WTC11 (cell line): ENCODE data around the gene RCAN1. TPM values are rescaled to one million over a fixed set of nuclear protein-coding genes. Genes with fewer than 3 reads are reported as not detected.

ENCODE experiments used
- ATAC-seq: fragments of 200-7000 bp; cut with Tn5 transposase; 2 replicates; pipeline ENCODE4 v1.10.0; 2021; ENCODE audit warnings: mild to moderate bottlenecking, moderate library complexity
- CTCF ChIA-PET: fragments of 300-600 bp; sonication (Branson Sonifier 250); formaldehyde crosslinking; loops from one replicate; lab custom pipeline; 2021; ENCODE audit warnings: antibody characterized with exemption; lab: Charles Lee
- POLR2A ChIA-PET: fragments of 350-600 bp; sonication (Branson Sonifier 250); formaldehyde crosslinking; loops from one replicate; lab custom pipeline; 2021; ENCODE audit warnings: antibody characterized with exemption; lab: Charles Lee
- DNase-seq: peaks from one replicate; pipeline ENCODE4 v3.0.0; 2021; ENCODE audit warnings: low spot score
- H3K27ac Mint-ChIP-seq: 2 replicates; pipeline ENCODE4 v1.8.0; 2021; ENCODE audit warnings: mixed read lengths
- H3K27me3 Mint-ChIP-seq: 2 replicates; pipeline ENCODE4 v1.8.0; 2021; ENCODE audit warnings: low read depth, mild to moderate bottlenecking, moderate library complexity, mixed read lengths
- H3K36me3 Mint-ChIP-seq: 2 replicates; pipeline ENCODE4 v1.8.0; 2021; ENCODE audit warnings: mixed read lengths
- H3K4me1 Mint-ChIP-seq: 2 replicates; pipeline ENCODE4 v1.8.0; 2022; ENCODE audit warnings: mixed read lengths
- H3K4me3 Mint-ChIP-seq: 2 replicates; pipeline ENCODE4 v1.8.0; 2021; ENCODE audit warnings: mild to moderate bottlenecking, moderate library complexity, mixed read lengths
- H3K9me3 Mint-ChIP-seq: 2 replicates; pipeline ENCODE4 v1.8.0; 2021; ENCODE audit warnings: mixed read lengths
- FOXK1 ChIP-seq: sonication (generic); formaldehyde crosslinking; IDR thresholded peaks from 2 replicates; pipeline ENCODE4 v1.8.0; 2022; ENCODE audit warnings: mild to moderate bottlenecking, moderate library complexity, missing genetic modification reagents
- GTF2I ChIP-seq: fragments of 250-450 bp; sonication (Bioruptor Pico); conservative IDR thresholded peaks from 2 replicates; pipeline ENCODE4 v1.4.0; 2021; ENCODE audit warnings: mild to moderate bottlenecking
- HMGA2 ChIP-seq: fragments of 250-450 bp; sonication (Bioruptor Pico); IDR thresholded peaks from 2 replicates; pipeline ENCODE4 v1.4.0; 2021; ENCODE audit warnings: mild to moderate bottlenecking, moderate library complexity
- MYBL2 ChIP-seq: sonication (generic); formaldehyde crosslinking; IDR thresholded peaks from 2 replicates; pipeline ENCODE4 v1.8.1; 2023; ENCODE audit warnings: mild to moderate bottlenecking, moderate library complexity, missing genetic modification reagents
- NFATC4 ChIP-seq: fragments of 250-450 bp; sonication (Bioruptor Pico); IDR thresholded peaks from 2 replicates; pipeline ENCODE4 v1.9.0; 2021; ENCODE audit warnings: mild to moderate bottlenecking
- RELA ChIP-seq: sonication (generic); formaldehyde crosslinking; IDR thresholded peaks from 2 replicates; pipeline ENCODE4 v1.8.1; 2022; ENCODE audit warnings: missing genetic modification reagents, mild to moderate bottlenecking, borderline replicate concordance
- RORB ChIP-seq: fragments of 250-450 bp; sonication (Bioruptor Pico); IDR thresholded peaks from 2 replicates; pipeline ENCODE4 v1.9.0; 2021; ENCODE audit warnings: mild to moderate bottlenecking
- SMAD3 ChIP-seq: sonication (generic); formaldehyde crosslinking; IDR thresholded peaks from 2 replicates; pipeline ENCODE4 v1.8.0; 2022; ENCODE audit warnings: missing genetic modification reagents, mild to moderate bottlenecking, borderline replicate concordance
- TEAD1 ChIP-seq: sonication (generic); formaldehyde crosslinking; IDR thresholded peaks from 2 replicates; pipeline ENCODE4 v1.8.0; 2022; ENCODE audit warnings: mild to moderate bottlenecking, missing genetic modification reagents
- ZNF232 ChIP-seq: sonication (generic); formaldehyde crosslinking; IDR thresholded peaks from 2 replicates; pipeline ENCODE4 v1.8.0; 2022; ENCODE audit warnings: mild to moderate bottlenecking, missing genetic modification reagents
- ZNF416 ChIP-seq: fragments of 250-450 bp; sonication (Bioruptor Pico); IDR thresholded peaks from 2 replicates; pipeline ENCODE4 v1.9.0; 2021; ENCODE audit warnings: mild to moderate bottlenecking, inconsistent platforms
- total RNA-seq: library from RNA; stranded (reverse); gene quantifications from 3 replicates; pipeline ENCODE4 v1.2.3, GENCODE V29; 2021
- TF ChIP-seq, protein P1 (sequence below): sonication (generic); formaldehyde crosslinking; IDR thresholded peaks from 2 replicates; pipeline ENCODE4 v1.8.0; 2022; ENCODE audit warnings: mild to moderate bottlenecking, missing genetic modification reagents
- TF ChIP-seq, protein P2 (sequence below): fragments of 250-450 bp; sonication (Bioruptor Pico); IDR thresholded peaks from 2 replicates; pipeline ENCODE4 v1.9.0; 2021; ENCODE audit warnings: mild to moderate bottlenecking, borderline replicate concordance
- TF ChIP-seq, protein P3 (sequence below): sonication (generic); formaldehyde crosslinking; IDR thresholded peaks from 2 replicates; pipeline ENCODE4 v1.8.1; 2023; ENCODE audit warnings: mild to moderate bottlenecking, moderate library complexity, missing genetic modification reagents
- TF ChIP-seq, protein P4 (sequence below): sonication (generic); formaldehyde crosslinking; conservative IDR thresholded peaks from 2 replicates; pipeline ENCODE4 v1.8.1; 2023; ENCODE audit warnings: mild to moderate bottlenecking, low read depth, missing genetic modification reagents, moderate library complexity
- TF ChIP-seq, protein P5 (sequence below): fragments of 250-450 bp; sonication (Bioruptor Pico); IDR thresholded peaks from 2 replicates; pipeline ENCODE4 v1.9.0; 2021; ENCODE audit warnings: mild to moderate bottlenecking
- TF ChIP-seq, protein P6 (sequence below): sonication (generic); formaldehyde crosslinking; IDR thresholded peaks from 2 replicates; pipeline ENCODE4 v1.8.1; 2022; ENCODE audit warnings: mild to moderate bottlenecking, missing genetic modification reagents, moderate library complexity, borderline replicate concordance
- TF ChIP-seq, protein P7 (sequence below): sonication (generic); formaldehyde crosslinking; IDR thresholded peaks from 2 replicates; pipeline ENCODE4 v1.8.1; 2022; ENCODE audit warnings: mild to moderate bottlenecking, moderate library complexity, missing genetic modification reagents

Gene RCAN1
- total RNA-seq, 1 experiment from 2014 or later, result 5.9 TPM

DNA sequence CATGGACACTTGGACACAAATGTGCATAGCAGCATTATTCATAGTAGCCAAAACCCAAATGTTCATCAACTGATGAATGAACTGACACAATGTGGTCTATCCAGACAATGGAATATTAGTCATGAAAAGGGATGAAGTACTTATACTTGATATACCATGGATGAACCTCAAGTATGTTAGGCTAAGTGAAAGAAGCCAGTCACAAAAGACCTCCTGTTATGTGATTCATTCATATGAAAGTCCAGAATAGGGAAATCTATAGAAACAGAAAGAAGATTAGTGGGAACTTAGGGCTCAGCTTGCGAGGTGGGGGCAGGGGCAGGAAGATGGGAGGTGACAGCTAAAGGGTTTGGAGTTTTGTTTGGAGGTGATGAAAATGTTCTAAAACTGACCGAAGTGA is 110.3 kb downstream of the RCAN1 start (continued):
- TF ChIP-seq, protein P1, sequence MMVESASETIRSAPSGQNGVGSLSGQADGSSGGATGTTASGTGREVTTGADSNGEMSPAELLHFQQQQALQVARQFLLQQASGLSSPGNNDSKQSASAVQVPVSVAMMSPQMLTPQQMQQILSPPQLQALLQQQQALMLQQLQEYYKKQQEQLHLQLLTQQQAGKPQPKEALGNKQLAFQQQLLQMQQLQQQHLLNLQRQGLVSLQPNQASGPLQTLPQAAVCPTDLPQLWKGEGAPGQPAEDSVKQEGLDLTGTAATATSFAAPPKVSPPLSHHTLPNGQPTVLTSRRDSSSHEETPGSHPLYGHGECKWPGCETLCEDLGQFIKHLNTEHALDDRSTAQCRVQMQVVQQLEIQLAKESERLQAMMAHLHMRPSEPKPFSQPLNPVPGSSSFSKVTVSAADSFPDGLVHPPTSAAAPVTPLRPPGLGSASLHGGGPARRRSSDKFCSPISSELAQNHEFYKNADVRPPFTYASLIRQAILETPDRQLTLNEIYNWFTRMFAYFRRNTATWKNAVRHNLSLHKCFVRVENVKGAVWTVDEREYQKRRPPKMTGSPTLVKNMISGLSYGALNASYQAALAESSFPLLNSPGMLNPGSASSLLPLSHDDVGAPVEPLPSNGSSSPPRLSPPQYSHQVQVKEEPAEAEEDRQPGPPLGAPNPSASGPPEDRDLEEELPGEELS, result no peak

DNA sequence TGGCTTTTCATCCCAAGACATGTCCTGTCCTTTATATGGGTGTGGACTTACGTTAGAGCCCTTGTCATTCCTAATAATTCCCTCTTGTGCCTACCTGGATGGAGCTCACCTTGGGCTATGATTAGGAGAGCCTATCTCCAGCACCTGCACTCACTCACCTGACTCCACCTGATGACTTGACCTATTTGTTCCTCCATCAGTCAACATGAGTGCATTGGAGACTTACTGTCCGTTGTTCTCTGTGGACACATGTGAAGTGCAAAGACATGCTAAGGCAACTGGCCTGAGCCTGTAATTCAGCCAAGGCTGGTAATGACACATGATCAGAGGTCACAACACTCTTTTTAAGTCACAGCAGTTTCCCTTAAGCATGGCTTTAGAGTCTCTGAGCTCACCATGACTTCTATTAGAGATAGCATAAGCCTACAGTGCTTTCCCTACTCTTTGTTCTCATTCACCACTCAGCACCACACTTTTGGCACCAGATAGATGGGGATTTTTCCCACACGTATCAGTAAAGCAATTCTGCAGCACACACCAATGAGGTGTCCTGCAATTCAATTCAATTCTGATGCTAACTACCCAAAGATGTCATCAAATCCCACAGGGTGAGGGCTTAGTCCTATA is 112.3 kb downstream of the RCAN1 start:
- POLR2A ChIA-PET, result no interaction called here
- Mint-ChIP-seq H3K9me3 (peaks cover 18% of the 10 kb centered on the region), H3K27ac (no peak overlapping the region), H3K36me3 (peaks cover 5% of the 10 kb centered on the region; the same call in 1 of the 2 replicates), H3K4me3 (no peak overlapping the region), H3K27me3 (peaks cover 6% of the 10 kb centered on the region), H3K4me1 (no peaks in the 10 kb centered on the region)
- TF ChIP-seq NFATC4 (CRISPR knock-in tag) (no peak), SMAD3 (CRISPR knock-in tag) (no peak), RELA (no peak), RORB (CRISPR knock-in tag) (no peak), FOXK1 (CRISPR knock-in tag) (no peak), TEAD1 (no peak), ZNF416 (no peak), MYBL2 (CRISPR knock-in tag) (no peak), ZNF232 (CRISPR knock-in tag) (no peak), HMGA2 (CRISPR knock-in tag) (no peak), GTF2I (CRISPR knock-in tag) (no peak)
- TF ChIP-seq, protein P2, sequence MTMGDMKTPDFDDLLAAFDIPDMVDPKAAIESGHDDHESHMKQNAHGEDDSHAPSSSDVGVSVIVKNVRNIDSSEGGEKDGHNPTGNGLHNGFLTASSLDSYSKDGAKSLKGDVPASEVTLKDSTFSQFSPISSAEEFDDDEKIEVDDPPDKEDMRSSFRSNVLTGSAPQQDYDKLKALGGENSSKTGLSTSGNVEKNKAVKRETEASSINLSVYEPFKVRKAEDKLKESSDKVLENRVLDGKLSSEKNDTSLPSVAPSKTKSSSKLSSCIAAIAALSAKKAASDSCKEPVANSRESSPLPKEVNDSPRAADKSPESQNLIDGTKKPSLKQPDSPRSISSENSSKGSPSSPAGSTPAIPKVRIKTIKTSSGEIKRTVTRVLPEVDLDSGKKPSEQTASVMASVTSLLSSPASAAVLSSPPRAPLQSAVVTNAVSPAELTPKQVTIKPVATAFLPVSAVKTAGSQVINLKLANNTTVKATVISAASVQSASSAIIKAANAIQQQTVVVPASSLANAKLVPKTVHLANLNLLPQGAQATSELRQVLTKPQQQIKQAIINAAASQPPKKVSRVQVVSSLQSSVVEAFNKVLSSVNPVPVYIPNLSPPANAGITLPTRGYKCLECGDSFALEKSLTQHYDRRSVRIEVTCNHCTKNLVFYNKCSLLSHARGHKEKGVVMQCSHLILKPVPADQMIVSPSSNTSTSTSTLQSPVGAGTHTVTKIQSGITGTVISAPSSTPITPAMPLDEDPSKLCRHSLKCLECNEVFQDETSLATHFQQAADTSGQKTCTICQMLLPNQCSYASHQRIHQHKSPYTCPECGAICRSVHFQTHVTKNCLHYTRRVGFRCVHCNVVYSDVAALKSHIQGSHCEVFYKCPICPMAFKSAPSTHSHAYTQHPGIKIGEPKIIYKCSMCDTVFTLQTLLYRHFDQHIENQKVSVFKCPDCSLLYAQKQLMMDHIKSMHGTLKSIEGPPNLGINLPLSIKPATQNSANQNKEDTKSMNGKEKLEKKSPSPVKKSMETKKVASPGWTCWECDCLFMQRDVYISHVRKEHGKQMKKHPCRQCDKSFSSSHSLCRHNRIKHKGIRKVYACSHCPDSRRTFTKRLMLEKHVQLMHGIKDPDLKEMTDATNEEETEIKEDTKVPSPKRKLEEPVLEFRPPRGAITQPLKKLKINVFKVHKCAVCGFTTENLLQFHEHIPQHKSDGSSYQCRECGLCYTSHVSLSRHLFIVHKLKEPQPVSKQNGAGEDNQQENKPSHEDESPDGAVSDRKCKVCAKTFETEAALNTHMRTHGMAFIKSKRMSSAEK (CRISPR knock-in tag), result no peak
- TF ChIP-seq, protein P3, sequence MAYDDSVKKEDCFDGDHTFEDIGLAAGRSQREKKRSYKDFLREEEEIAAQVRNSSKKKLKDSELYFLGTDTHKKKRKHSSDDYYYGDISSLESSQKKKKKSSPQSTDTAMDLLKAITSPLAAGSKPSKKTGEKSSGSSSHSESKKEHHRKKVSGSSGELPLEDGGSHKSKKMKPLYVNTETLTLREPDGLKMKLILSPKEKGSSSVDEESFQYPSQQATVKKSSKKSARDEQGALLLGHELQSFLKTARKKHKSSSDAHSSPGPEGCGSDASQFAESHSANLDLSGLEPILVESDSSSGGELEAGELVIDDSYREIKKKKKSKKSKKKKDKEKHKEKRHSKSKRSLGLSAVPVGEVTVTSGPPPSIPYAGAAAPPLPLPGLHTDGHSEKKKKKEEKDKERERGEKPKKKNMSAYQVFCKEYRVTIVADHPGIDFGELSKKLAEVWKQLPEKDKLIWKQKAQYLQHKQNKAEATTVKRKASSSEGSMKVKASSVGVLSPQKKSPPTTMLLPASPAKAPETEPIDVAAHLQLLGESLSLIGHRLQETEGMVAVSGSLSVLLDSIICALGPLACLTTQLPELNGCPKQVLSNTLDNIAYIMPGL (CRISPR knock-in tag), result no peak
- TF ChIP-seq, protein P4, sequence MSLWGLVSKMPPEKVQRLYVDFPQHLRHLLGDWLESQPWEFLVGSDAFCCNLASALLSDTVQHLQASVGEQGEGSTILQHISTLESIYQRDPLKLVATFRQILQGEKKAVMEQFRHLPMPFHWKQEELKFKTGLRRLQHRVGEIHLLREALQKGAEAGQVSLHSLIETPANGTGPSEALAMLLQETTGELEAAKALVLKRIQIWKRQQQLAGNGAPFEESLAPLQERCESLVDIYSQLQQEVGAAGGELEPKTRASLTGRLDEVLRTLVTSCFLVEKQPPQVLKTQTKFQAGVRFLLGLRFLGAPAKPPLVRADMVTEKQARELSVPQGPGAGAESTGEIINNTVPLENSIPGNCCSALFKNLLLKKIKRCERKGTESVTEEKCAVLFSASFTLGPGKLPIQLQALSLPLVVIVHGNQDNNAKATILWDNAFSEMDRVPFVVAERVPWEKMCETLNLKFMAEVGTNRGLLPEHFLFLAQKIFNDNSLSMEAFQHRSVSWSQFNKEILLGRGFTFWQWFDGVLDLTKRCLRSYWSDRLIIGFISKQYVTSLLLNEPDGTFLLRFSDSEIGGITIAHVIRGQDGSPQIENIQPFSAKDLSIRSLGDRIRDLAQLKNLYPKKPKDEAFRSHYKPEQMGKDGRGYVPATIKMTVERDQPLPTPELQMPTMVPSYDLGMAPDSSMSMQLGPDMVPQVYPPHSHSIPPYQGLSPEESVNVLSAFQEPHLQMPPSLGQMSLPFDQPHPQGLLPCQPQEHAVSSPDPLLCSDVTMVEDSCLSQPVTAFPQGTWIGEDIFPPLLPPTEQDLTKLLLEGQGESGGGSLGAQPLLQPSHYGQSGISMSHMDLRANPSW (CRISPR knock-in tag), result no peak
- TF ChIP-seq, protein P5, sequence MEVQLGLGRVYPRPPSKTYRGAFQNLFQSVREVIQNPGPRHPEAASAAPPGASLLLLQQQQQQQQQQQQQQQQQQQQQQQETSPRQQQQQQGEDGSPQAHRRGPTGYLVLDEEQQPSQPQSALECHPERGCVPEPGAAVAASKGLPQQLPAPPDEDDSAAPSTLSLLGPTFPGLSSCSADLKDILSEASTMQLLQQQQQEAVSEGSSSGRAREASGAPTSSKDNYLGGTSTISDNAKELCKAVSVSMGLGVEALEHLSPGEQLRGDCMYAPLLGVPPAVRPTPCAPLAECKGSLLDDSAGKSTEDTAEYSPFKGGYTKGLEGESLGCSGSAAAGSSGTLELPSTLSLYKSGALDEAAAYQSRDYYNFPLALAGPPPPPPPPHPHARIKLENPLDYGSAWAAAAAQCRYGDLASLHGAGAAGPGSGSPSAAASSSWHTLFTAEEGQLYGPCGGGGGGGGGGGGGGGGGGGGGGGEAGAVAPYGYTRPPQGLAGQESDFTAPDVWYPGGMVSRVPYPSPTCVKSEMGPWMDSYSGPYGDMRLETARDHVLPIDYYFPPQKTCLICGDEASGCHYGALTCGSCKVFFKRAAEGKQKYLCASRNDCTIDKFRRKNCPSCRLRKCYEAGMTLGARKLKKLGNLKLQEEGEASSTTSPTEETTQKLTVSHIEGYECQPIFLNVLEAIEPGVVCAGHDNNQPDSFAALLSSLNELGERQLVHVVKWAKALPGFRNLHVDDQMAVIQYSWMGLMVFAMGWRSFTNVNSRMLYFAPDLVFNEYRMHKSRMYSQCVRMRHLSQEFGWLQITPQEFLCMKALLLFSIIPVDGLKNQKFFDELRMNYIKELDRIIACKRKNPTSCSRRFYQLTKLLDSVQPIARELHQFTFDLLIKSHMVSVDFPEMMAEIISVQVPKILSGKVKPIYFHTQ, result no peak
- TF ChIP-seq, protein P6, sequence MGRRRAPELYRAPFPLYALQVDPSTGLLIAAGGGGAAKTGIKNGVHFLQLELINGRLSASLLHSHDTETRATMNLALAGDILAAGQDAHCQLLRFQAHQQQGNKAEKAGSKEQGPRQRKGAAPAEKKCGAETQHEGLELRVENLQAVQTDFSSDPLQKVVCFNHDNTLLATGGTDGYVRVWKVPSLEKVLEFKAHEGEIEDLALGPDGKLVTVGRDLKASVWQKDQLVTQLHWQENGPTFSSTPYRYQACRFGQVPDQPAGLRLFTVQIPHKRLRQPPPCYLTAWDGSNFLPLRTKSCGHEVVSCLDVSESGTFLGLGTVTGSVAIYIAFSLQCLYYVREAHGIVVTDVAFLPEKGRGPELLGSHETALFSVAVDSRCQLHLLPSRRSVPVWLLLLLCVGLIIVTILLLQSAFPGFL, result no peak
- TF ChIP-seq, protein P7, sequence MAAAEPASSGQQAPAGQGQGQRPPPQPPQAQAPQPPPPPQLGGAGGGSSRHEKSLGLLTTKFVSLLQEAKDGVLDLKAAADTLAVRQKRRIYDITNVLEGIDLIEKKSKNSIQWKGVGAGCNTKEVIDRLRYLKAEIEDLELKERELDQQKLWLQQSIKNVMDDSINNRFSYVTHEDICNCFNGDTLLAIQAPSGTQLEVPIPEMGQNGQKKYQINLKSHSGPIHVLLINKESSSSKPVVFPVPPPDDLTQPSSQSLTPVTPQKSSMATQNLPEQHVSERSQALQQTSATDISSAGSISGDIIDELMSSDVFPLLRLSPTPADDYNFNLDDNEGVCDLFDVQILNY (CRISPR knock-in tag), result no peak
- ATAC-seq (no peak), DNase-seq (no peak)
- CTCF ChIA-PET, result interaction anchor here (1.0 to 2.5 kb wide), 3 partner anchors 8 to 128 kb away, joined by 3 to 12 read pairs (median 5); no protein-coding TSS in a partner anchor
